ENCODE measurements around the gene CORO2A.

Gene CORO2A

DNA sequence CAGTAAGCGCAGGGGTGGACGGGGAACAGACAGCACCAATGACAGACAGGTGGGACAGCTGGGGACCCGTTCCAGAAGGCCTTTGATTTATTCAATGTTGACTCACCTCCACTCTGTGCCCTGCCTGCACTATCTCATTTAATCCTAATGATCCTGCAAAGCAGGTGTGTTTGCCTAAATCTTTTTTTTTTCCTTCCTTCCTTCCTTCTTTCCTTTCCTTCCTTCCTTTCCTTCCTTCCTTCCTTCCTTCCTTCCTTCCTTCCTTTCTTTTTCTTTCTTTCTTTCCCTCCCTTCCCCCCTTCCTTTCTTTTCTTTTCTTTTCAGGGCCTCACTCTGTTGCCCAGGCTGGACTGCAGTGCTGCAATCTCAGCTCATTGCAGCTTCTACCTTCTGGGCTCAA, 17.1 kb upstream of the CORO2A start:
- Mint-ChIP-seq H3K4me1 (ENCODE audit: low read depth) (peaks cover 5% of the 10 kb centered on the region), H3K27me3 (no peaks in the 10 kb centered on the region), H3K9me3 (ENCODE audit: low read depth) (no peaks in the 10 kb centered on the region), H3K4me3 (no peak overlapping the region), H3K27ac (no peak overlapping the region), H3K36me3 (no peaks in the 10 kb centered on the region)

DNA sequence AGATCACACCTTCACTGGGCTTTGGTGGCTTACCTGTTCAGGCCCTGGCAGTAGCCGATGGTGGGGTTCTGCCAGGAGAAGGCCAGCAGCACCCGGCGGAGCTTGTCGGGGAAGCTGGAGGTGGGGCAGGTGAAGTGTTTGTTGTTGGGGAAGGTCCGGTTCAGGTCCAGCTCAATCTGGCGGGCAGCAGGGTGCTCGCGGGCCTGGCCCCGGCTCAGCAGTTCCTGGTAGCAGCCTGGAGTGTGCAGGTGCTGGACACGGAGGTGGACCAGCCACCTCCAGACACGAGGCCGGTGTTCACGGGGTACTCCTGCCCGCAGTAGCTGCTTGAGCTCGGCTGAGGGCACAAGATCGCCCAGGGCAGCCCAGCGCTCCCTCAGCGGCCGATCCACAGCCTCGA, 16.2 kb upstream of the CORO2A start:
- Mint-ChIP-seq H3K4me1 (ENCODE audit: low read depth) (peaks cover 5% of the 10 kb centered on the region), H3K4me3 (no peak overlapping the region), H3K9me3 (ENCODE audit: low read depth) (no peaks in the 10 kb centered on the region), H3K27ac (no peak overlapping the region), H3K36me3 (no peaks in the 10 kb centered on the region), H3K27me3 (no peaks in the 10 kb centered on the region)

DNA sequence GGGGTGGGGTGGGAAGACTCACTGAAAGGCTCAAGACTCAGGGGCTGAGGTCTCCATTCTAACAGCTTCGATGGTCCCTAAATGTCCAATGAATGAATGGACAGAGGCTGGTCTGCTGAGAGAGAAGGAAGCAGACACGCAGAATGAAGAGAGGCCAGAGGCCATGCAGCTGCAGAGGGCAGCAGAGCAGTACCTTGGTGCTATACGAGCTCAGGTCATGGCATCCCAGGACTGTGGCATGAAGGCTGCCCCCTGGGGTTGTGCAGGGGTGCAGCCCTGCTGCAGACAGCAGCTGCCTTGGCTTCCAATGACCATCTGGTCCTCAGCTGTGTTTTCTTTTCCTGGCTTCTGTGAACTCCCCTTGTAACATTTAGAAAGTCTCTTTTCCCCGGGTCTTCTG, 15.2 kb upstream of the CORO2A start:
- Mint-ChIP-seq H3K36me3 (no peaks in the 10 kb centered on the region), H3K4me1 (ENCODE audit: low read depth) (peaks cover 5% of the 10 kb centered on the region), H3K27ac (no peak overlapping the region)

DNA sequence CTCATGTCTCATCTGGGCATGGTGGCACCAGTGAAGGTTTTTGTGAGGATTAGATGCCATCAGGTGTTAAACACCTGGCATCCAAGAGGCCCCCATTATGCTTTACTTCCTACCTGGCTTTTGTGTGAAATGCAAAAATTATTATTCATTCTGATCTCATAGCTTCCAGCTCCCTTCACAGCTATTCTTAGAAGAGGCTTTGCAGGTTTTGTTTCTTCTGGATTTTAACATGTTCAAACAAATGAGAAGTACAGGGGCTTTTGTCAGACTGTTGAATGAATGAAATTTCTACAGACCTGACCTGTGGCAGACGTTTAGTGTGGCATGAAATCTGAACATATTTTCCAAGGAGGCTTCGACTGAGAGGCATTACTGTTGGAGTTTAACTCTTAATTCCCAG, 14.3 kb upstream of the CORO2A start:
- H3K27me3 Mint-ChIP-seq: no peaks in the 10 kb centered on the region
- H3K4me1 Mint-ChIP-seq (ENCODE audit: low read depth): peaks cover 5% of the 10 kb centered on the region
- H3K27ac Mint-ChIP-seq: no peak overlapping the region

More for the DNA sequence above, 15.2 kb upstream of the CORO2A start:
- no peaks in the 10 kb centered on the region for H3K27me3 Mint-ChIP-seq
- no peaks in the 10 kb centered on the region for H3K9me3 Mint-ChIP-seq (ENCODE audit: low read depth)
- no peak overlapping the region for H3K4me3 Mint-ChIP-seq

DNA sequence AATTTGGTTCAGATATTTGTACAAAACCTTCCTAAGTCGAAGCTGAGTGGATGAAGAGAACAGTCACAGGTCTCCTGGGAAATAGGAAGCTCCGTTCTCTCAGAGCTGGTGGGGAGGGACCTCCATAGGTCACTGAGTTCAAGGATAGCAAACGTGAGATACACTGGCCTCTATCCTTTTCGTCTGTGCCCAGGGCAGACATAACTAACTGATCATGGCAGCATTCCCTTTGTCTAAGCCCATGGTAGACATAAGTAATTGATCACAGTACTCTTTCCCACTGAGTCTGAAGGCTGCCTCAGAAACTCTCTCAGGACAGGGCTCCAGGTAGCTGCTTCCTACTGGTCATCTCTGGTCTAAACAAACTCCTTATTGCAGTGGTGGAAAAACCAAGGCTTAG, 12.3 kb upstream of the CORO2A start:
- peaks cover 9% of the 10 kb centered on the region for H3K4me1 Mint-ChIP-seq (ENCODE audit: low read depth)
- H3K27ac Mint-ChIP-seq: no peak overlapping the region
- H3K27me3 Mint-ChIP-seq: no peaks in the 10 kb centered on the region
- peaks cover 2% of the 10 kb centered on the region for H3K36me3 Mint-ChIP-seq
- no peaks in the 10 kb centered on the region for H3K9me3 Mint-ChIP-seq (ENCODE audit: low read depth)
- H3K4me3 Mint-ChIP-seq: no peak overlapping the region

More for the DNA sequence above, 14.3 kb upstream of the CORO2A start:
- Mint-ChIP-seq H3K4me3 (no peak overlapping the region), H3K36me3 (peaks cover 2% of the 10 kb centered on the region), H3K9me3 (ENCODE audit: low read depth) (no peaks in the 10 kb centered on the region)

DNA sequence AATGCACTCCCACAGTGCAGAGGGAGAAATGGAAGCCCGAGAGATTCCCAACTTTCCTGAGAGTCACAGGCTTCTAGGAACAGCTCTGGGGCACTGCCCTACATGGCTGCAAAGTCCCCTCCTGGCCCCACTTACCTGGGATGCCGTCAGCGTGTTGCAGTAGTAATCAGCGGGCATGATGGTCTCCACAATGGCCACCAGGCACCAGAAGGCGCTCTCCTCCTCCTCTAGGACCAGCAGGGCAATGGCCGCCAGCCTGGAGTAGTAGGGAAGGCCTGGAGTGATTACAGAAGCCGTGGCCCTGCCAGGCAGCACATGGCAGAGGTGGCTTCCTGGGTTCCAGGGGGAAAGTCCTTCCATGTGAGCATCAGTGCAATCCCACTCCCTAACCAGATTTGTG, 10.7 kb upstream of the CORO2A start:
- Mint-ChIP-seq H3K4me1 (ENCODE audit: low read depth) (peaks cover 9% of the 10 kb centered on the region), H3K9me3 (ENCODE audit: low read depth) (no peaks in the 10 kb centered on the region), H3K36me3 (peaks cover 2% of the 10 kb centered on the region)

DNA sequence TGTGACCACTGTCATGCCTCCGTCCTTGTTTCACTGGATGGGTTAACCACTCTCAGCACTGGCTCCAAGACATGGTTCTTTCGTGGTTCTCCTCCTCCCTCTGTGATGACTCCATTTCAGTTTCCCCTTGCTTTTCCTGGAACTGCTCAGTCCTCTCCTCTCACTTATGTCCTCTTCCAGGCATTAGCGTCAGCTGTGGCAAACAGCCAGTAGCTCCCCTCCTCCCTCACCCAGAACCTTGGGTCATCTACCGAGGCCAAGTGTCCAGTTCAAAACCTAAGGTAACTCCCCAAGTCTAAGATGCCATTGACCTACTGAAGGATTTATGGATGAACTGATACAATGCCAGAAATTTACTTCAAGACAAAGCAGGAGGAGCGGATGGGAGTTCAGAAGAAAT, 9.8 kb upstream of the CORO2A start:
- H3K4me1 Mint-ChIP-seq (ENCODE audit: low read depth): peaks cover 9% of the 10 kb centered on the region
- H3K4me3 Mint-ChIP-seq: no peak overlapping the region
- H3K36me3 Mint-ChIP-seq: peaks cover 2% of the 10 kb centered on the region
- no peaks in the 10 kb centered on the region for H3K9me3 Mint-ChIP-seq (ENCODE audit: low read depth)
- no peaks in the 10 kb centered on the region for H3K27me3 Mint-ChIP-seq
- H3K27ac Mint-ChIP-seq: no peak overlapping the region

More for the DNA sequence above, 10.7 kb upstream of the CORO2A start:
- H3K27me3 Mint-ChIP-seq: no peaks in the 10 kb centered on the region
- no peak overlapping the region for H3K27ac Mint-ChIP-seq
- H3K4me3 Mint-ChIP-seq: no peak overlapping the region

DNA sequence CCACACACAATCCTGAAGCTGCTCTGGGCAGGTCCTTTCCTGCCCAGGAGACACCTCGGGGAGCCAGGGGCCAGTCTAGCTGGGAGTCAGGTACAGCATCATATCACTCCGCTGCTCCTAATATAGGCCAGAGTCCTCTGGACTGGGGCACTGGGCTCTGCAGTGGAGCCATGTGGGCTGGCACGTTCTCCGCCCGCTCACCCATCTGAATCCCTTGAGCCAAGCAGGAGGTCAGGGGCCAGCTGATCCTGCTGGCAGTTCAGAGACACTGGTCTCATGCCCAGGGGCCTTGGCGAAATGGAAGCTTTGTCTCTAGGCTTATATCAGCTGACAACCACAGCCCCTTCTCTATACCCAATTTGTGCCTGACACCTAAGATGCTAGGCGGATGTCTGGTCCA, 9.3 kb upstream of the CORO2A start:
- H3K4me3 Mint-ChIP-seq: no peak overlapping the region
- H3K9me3 Mint-ChIP-seq (ENCODE audit: low read depth): no peaks in the 10 kb centered on the region
- H3K27ac Mint-ChIP-seq: no peak overlapping the region
- H3K36me3 Mint-ChIP-seq: peaks cover 2% of the 10 kb centered on the region
- peaks cover 9% of the 10 kb centered on the region for H3K4me1 Mint-ChIP-seq (ENCODE audit: low read depth)
- H3K27me3 Mint-ChIP-seq: no peaks in the 10 kb centered on the region

DNA sequence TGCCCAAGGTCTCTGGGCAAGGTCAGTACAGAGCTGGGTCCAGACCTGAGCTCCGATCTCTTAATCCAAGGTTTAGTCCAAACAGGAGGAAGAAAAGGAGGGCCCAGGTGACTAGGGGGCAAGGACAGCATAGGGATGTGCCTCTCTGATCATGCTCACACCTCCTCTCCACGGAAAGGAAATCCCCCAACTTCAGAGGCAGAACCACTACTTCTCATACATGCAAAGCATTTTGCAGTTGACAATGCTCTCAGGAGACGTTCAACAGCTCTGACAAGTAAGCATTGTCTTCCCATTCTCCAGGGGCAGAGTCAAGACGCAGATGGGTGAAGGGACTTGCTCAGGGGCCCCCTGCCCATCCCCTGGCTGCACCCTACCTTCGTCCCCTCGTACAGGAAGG, 8.7 kb upstream of the CORO2A start:
- Mint-ChIP-seq H3K4me1 (ENCODE audit: low read depth) (peaks cover 9% of the 10 kb centered on the region), H3K36me3 (peaks cover 2% of the 10 kb centered on the region), H3K4me3 (no peak overlapping the region), H3K27ac (no peak overlapping the region), H3K9me3 (ENCODE audit: low read depth) (no peaks in the 10 kb centered on the region), H3K27me3 (no peaks in the 10 kb centered on the region)

DNA sequence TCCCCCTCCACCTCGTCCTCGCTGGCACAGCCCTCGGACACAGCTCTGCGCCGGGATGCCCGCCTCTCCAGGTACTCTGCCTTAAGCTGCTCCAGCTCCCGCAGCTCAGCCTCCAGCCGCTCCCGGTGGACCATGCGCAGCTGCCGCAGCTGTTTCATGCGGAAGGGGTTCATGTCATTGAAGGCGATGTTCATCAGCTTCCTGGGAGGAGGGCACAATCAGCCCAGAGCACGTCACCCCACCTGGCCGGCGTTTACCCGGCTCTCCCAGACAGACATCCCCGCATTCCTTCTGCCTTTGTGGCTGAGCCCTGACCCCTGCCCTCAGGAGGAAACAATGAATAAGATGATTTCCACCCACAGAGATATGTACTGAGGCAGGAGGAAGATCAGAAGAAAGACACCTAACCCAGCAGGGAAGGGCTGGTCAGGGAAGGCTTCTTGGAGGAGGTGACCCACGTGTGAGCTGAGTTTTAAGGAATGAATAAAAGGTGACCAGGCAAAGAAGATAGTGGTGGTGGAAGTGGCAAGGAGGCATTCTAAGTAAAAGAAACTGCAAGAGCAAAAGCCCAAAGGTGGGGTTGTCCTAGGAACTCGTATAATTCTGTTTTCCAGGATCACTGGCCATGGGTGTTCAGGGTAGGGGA, 7.1 kb upstream of the CORO2A start:
- H3K4me3 Mint-ChIP-seq: no peak overlapping the region
- no peaks in the 10 kb centered on the region for H3K27me3 Mint-ChIP-seq
- H3K27ac Mint-ChIP-seq: no peak overlapping the region
- H3K4me1 Mint-ChIP-seq (ENCODE audit: low read depth): peaks cover 3% of the 10 kb centered on the region
- H3K9me3 Mint-ChIP-seq (ENCODE audit: low read depth): no peaks in the 10 kb centered on the region
- H3K36me3 Mint-ChIP-seq: peaks cover 2% of the 10 kb centered on the region

DNA sequence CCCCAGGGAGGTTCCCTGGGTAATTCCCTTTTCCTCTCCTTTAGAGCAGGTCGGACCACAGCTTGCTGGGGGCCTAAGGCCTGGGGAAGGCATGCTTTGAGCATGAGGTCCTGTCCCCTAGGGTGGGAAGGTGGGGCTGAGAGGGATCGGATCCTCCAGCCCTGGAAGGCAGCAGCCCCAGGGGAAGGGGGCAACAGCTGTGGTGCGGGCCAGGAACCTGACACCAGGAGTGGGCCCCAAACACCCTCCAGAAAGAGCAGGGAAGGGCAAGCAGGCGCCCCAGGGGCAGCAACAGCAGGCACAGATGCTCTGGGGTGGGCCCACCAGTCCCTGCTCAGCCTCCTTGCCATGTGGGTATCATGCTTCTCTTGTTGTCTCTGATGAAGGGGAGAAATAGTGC, 3.2 kb upstream of the CORO2A start:
- Mint-ChIP-seq H3K9me3 (ENCODE audit: low read depth) (no peaks in the 10 kb centered on the region), H3K27me3 (no peaks in the 10 kb centered on the region), H3K4me1 (ENCODE audit: low read depth) (peaks cover 10% of the 10 kb centered on the region), H3K27ac (no peak overlapping the region), H3K4me3 (no peak overlapping the region), H3K36me3 (no peaks in the 10 kb centered on the region)

DNA sequence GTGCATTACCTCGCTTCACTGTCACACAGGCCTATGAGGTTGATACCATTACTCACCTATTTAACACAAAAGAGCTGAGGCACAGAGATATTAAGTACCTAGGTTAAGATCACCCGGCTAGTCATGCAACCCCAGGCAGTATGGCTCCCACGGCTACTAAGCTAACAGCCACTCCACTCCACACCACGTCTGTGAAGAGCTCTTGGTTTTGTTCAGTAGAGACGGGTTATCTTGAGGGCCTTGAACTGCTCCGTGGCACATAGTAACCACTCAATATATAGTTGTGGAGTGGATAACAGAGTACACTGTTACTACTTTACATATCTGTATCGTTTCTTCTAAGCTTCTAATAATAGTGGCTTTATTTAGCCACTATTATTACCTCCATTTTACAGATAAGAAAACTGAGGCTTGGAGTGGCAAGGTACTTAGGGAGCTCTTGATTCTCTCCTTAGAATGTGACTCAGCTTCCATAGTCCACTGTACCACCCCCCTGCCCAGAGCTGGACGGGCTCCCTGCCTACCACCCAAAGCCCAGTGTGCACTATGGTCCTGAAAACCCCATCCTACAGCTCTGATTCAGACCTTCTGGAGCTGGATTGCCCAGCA, 1.0 kb upstream of the CORO2A start:
- peak overlapping the region; percentile 66 for H3K27ac Mint-ChIP-seq
- no peaks in the 10 kb centered on the region for H3K9me3 Mint-ChIP-seq (ENCODE audit: low read depth)
- peaks cover 30% of the 10 kb centered on the region for H3K4me1 Mint-ChIP-seq (ENCODE audit: low read depth)
- peak overlapping the region; percentile 88 for H3K4me3 Mint-ChIP-seq
- no peaks in the 10 kb centered on the region for H3K27me3 Mint-ChIP-seq
- no peaks in the 10 kb centered on the region for H3K36me3 Mint-ChIP-seq

DNA sequence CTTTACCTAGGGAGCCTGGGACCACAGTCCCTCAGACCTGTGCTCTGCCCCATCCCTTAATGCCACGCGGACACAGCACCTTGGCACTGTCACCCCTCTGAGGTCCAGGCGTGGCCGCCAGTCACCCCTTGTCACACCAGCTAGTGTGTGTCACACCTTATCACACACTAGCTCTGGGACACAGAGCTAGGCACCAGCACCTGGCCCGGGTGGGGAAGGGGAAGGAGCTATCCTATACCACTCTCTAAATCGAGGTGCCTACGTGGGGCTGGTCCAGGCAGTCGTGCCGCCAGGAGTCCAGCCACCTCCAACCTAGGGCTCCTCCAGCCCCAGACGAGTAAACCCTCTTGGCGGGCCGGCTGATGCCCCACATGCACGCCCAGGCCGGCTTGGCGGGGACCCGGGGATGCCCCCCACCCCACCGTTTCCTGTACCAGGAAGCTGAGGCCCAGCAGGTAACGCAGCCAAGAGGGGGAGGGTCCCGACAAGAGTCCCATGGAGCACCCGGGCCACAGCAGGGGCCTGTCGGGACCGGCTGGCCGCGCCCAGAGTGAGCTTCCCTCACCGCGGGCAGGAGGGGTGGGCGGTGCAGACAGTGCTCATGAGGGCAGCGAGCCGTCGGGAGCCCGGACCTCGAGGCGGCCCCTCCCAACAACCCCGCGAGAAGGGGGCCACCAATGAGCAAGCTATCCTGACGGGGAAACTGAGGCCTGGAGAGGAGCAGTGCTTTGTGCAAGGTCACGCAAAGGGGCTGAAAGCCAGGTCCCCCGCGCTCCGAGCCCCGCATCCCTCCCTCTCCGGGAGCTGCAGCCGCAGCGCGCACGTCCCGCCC, 550 bp downstream of the CORO2A start:
- Mint-ChIP-seq H3K9me3 (ENCODE audit: low read depth) (no peaks in the 10 kb centered on the region), H3K36me3 (no peaks in the 10 kb centered on the region), H3K4me3 (peak overlapping the region; percentile 69), H3K27me3 (no peaks in the 10 kb centered on the region), H3K27ac (no peak overlapping the region), H3K4me1 (ENCODE audit: low read depth) (peaks cover 38% of the 10 kb centered on the region)

DNA sequence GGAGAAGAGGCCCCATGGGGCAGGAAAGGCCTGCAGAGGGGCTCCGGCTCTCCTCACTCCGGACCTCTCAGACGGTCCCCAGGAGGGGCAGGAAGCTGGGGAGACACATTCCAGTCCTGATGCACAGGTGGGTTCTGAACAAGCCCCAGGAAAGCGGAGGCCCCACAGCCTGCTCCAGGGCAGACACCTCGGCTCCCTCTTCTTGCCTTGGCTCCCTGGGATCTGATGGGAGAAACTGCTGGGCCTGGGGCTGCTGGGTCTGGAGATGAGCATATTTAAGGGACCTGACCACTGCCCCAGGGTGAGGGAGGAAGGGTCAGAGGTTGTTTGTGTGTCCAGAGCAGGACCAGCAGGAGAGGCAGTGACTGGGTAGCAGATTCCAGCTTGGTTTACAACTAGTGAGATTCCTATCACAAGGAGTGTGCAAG, 1.2 kb downstream of the CORO2A start:
- no peak overlapping the region for H3K27ac Mint-ChIP-seq
- peak overlapping the region; percentile 69 for H3K4me3 Mint-ChIP-seq
- H3K4me1 Mint-ChIP-seq (ENCODE audit: low read depth): peaks cover 39% of the 10 kb centered on the region
- H3K27me3 Mint-ChIP-seq: no peaks in the 10 kb centered on the region
- H3K36me3 Mint-ChIP-seq: no peaks in the 10 kb centered on the region
- no peaks in the 10 kb centered on the region for H3K9me3 Mint-ChIP-seq (ENCODE audit: low read depth)

DNA sequence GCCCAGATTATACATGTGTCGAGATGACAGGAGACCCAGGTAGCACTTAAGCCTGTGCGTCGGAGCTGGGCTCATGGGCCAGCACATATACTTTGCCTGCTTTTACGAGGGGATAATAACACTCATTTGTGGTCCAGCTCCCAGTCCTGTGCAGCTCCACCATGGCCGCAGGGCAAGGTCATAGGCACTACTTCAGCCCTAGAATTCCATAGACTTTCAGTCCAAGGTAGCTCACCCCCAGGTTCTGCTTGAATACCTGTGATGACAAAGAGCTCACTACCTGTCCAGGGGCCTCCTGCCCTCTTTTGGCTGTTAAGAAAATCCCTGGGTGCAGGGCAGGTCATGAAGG, 1.7 kb downstream of the CORO2A start:
- H3K4me1 Mint-ChIP-seq (ENCODE audit: low read depth): peaks cover 42% of the 10 kb centered on the region
- H3K27ac Mint-ChIP-seq: no peak overlapping the region
- H3K9me3 Mint-ChIP-seq (ENCODE audit: low read depth): no peaks in the 10 kb centered on the region
- no peaks in the 10 kb centered on the region for H3K27me3 Mint-ChIP-seq
- H3K4me3 Mint-ChIP-seq: peak overlapping the region; percentile 69
- no peaks in the 10 kb centered on the region for H3K36me3 Mint-ChIP-seq

Measured in activated naive CD8-positive, alpha-beta T cell (primary cell).